IPS-18a (cell line): ENCODE measurements around the gene SLC43A3.
A peak's percentile ranks its signal among the peaks of the same experiment; 100 is the strongest.

Source experiments
- H3K27ac ChIP-seq: one replicate; pipeline ENCODE4 v1.5.1; 2013; ENCODE audit warnings: low read length
- H3K27me3 ChIP-seq: one replicate; pipeline ENCODE4 v1.6.1; 2013; ENCODE audit warnings: mild to moderate bottlenecking, low read length; ENCODE audit not compliant: control insufficient read depth, insufficient read depth
- H3K36me3 ChIP-seq: one replicate; pipeline ENCODE4 v1.6.1; 2013; ENCODE audit warnings: low read depth, low read length; ENCODE audit not compliant: control insufficient read depth
- H3K4me1 ChIP-seq: one replicate; pipeline ENCODE4 v1.6.1; 2013; ENCODE audit warnings: low read depth, low read length; ENCODE audit not compliant: control insufficient read depth
- H3K4me3 ChIP-seq: one replicate; pipeline ENCODE4 v1.5.1; 2013; ENCODE audit warnings: low read length
- H3K9ac ChIP-seq: one replicate; pipeline ENCODE4 v1.6.1; 2013; ENCODE audit warnings: mild to moderate bottlenecking, low read length, moderate library complexity
- H3K9me3 ChIP-seq: one replicate; pipeline ENCODE4 v1.6.1; 2013; ENCODE audit warnings: low read depth, low read length; ENCODE audit not compliant: control insufficient read depth

SLC43A3 gene

GRCh38 chr11:57466680-57467079 is 39.8 kb upstream of the SLC43A3 start:
- Histone ChIP-seq H3K36me3 (no peaks in the 10 kb centered on the region), H3K4me3 (no peak overlapping the region), H3K9ac (no peak overlapping the region), H3K27me3 (peaks cover 17% of the 10 kb centered on the region), H3K9me3 (no peaks in the 10 kb centered on the region), H3K27ac (no peak overlapping the region), H3K4me1 (peaks cover 14% of the 10 kb centered on the region)

DNA sequence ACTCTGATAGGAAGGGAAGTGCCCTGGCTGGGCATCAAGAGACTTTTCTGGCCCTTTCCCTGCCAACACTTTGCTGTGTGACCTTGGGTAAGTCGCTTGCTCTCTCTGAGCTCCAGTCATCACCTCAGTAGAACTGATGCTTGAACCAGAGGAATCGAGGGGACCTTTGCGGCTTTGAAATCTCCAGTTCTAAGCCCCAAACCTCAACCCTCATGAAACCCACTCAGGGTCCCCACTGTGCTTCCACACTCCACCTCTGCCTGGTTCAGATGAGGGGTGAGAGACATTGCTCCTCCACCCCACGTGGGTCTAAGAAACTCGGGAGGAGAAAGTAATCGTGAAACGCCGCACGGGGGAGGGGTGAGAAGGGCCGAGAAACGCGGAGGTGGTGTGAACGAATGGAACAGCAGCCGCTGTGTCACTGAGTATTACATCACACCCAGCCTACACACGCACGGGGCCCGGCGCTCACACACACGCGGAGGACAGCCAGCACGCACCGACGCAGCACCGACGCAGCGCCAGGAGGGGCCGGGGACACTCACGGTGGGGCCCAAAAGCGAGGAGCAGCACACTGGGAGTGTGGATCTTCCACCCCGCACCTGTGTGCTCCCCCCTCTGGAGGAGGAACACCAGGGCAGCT is 37.7 kb upstream of the SLC43A3 start:
- Histone ChIP-seq H3K9ac (no peak overlapping the region), H3K4me1 (peaks cover 16% of the 10 kb centered on the region), H3K9me3 (no peaks in the 10 kb centered on the region), H3K27me3 (peaks cover 26% of the 10 kb centered on the region), H3K36me3 (no peaks in the 10 kb centered on the region), H3K27ac (no peak overlapping the region), H3K4me3 (no peak overlapping the region)

GRCh38 chr11:57463671-57464538 is 37.0 kb upstream of the SLC43A3 start:
- Histone ChIP-seq H3K27ac (no peak overlapping the region), H3K36me3 (no peaks in the 10 kb centered on the region), H3K4me3 (no peak overlapping the region), H3K4me1 (peaks cover 16% of the 10 kb centered on the region), H3K9ac (no peak overlapping the region), H3K9me3 (no peaks in the 10 kb centered on the region), H3K27me3 (peaks cover 34% of the 10 kb centered on the region)

DNA sequence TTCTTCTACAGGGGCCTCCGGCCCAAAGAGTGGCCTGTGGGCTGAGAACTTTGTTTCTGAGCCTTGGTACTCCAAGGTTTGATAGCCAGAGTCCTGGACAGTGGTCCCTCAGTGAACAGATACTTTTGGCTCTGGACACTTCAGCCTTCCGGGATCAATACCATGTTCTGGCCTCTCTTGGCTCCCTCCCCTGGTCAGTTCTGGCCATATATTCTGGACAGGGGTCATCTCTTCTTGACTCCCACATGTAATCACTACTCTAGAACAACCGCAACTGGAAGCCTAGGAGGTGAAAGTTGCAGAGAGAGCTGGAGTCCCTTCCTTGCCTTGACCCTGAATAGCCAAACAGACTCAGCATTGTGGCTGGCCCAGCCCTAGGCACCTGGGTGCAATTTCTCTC is 35.7 kb upstream of the SLC43A3 start:
- H3K4me3 ChIP-seq: no peak overlapping the region
- H3K4me1 ChIP-seq: peaks cover 21% of the 10 kb centered on the region
- H3K27me3 ChIP-seq: peaks cover 47% of the 10 kb centered on the region
- no peak overlapping the region for H3K27ac ChIP-seq
- H3K9ac ChIP-seq: no peak overlapping the region
- no peaks in the 10 kb centered on the region for H3K9me3 ChIP-seq
- H3K36me3 ChIP-seq: no peaks in the 10 kb centered on the region

- no peak overlapping the region for H3K9ac ChIP-seq
- peaks cover 52% of the 10 kb centered on the region for H3K27me3 ChIP-seq
- peaks cover 24% of the 10 kb centered on the region for H3K4me1 ChIP-seq
- no peaks in the 10 kb centered on the region for H3K9me3 ChIP-seq
- peak overlapping the region; percentile 53 for H3K4me3 ChIP-seq
- no peaks in the 10 kb centered on the region for H3K36me3 ChIP-seq
- H3K27ac ChIP-seq: no peak overlapping the region
Measured at GRCh38 chr11:57461841-57462489, 35.0 kb upstream of the SLC43A3 start.

DNA sequence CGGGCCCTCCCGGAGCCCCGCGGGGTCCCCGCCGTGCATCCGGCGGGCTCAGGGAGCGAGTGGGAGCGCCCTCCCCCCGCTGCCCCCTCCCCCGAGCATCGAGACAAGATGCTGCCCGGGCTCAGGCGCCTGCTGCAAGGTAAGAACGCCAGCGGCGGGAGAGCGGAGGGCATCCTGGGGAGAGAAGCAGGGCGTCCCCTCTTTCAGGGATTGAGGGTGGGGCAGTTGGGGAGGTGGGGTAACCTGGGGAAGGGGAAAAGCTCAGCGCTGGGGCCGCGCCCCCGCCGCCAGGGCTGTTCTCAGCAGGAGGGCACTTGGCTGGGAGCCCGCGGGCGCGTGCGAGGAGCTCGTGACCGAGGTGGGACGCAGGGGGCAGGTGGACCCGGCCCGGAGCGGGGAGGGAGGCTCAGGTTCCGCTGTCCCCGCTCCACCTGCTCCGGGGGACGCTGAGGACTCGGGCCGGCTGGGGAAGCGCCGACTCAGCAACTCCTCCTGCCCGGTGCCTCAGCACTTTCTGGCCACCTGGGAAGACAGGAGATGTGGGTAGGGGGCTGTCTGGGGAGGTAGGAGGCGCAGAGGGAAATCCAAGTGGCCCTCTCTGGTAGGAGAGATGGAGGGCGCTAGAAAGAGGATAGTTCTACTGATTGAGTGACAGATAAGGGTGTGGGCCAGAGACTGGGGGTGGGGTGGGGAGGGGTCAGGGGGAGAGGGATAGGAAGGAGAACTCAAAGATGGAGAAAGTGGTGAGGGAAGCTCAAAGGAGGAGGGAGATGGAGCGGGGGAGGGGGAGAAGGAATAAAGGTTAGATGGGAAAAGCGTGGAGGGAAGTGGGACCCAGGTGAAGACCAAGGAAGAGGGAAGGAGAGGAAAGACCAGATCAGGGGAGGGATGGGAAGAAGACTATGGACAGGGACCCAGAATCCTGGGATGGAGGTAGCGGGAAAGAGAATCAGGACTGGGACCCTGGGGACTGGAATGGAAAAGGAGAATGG is 34.1 kb upstream of the SLC43A3 start:
- H3K9ac ChIP-seq: peak overlapping the region; percentile 33
- H3K9me3 ChIP-seq: no peaks in the 10 kb centered on the region
- H3K4me1 ChIP-seq: peaks cover 25% of the 10 kb centered on the region
- H3K36me3 ChIP-seq: no peaks in the 10 kb centered on the region
- peaks cover 56% of the 10 kb centered on the region for H3K27me3 ChIP-seq
- no peak overlapping the region for H3K27ac ChIP-seq
- peak overlapping the region; percentile 53 for H3K4me3 ChIP-seq

GRCh38 chr11:57460022-57460757 is 33.3 kb upstream of the SLC43A3 start, which contains the start of gene RTN4RL2:
Gene RTN4RL2, plus strand, starts transcription at chr11:57460528. Its CDS starts 338 bp downstream, at chr11:57460866.
- Histone ChIP-seq H3K27ac (no peak within 1 kb of the TSS), H3K4me1 (peaks cover 25% of the 10 kb centered on the region), H3K9me3 (no peaks in the 10 kb centered on the region), H3K9ac (peak within 1 kb of the TSS; percentile 33), H3K27me3 (peaks cover 60% of the 10 kb centered on the region), H3K4me3 (peak within 1 kb of the TSS; percentile 53), H3K36me3 (no peaks in the 10 kb centered on the region)

GRCh38 chr11:57459164-57460021 is 32.5 kb upstream of the SLC43A3 start:
- Histone ChIP-seq H3K27me3 (peaks cover 60% of the 10 kb centered on the region), H3K9me3 (no peaks in the 10 kb centered on the region), H3K36me3 (no peaks in the 10 kb centered on the region), H3K4me3 (peak overlapping the region; percentile 53), H3K27ac (no peak overlapping the region), H3K4me1 (peaks cover 25% of the 10 kb centered on the region), H3K9ac (no peak overlapping the region)

GRCh38 chr11:57458410-57459163 is 31.7 kb upstream of the SLC43A3 start:
- no peaks in the 10 kb centered on the region for H3K36me3 ChIP-seq
- H3K9me3 ChIP-seq: no peaks in the 10 kb centered on the region
- H3K27me3 ChIP-seq: peaks cover 60% of the 10 kb centered on the region
- no peak overlapping the region for H3K27ac ChIP-seq
- no peak overlapping the region for H3K9ac ChIP-seq
- H3K4me1 ChIP-seq: peaks cover 19% of the 10 kb centered on the region
- H3K4me3 ChIP-seq: peak overlapping the region; percentile 53
